Activated T-cell treated with anti-CD3 and anti-CD28 coated beads, Interleukin-2, amount 50 U/mL, for 24 hours (primary cell): ENCODE results near the gene CAMK2D.

Experiments
- DNase-seq: peaks from one replicate; pipeline ENCODE4 v3.0.0-alpha.2; 2020
- H3K27ac Mint-ChIP-seq: 2 replicates; pipeline ENCODE4 v1.8.0; 2020; ENCODE audit warnings: mild to moderate bottlenecking, mixed read lengths
- H3K27me3 Mint-ChIP-seq: 2 replicates; pipeline ENCODE4 v1.8.0; 2020; ENCODE audit warnings: mixed read lengths
- H3K36me3 Mint-ChIP-seq: 2 replicates; pipeline ENCODE4 v1.8.0; 2020; ENCODE audit warnings: low read depth, mixed read lengths
- H3K4me1 Mint-ChIP-seq: 2 replicates; pipeline ENCODE4 v1.8.0; 2020; ENCODE audit warnings: low read depth, mixed read lengths
- H3K4me3 Mint-ChIP-seq: 2 replicates; pipeline ENCODE4 v1.8.0; 2020; ENCODE audit warnings: mild to moderate bottlenecking, moderate library complexity, mixed read lengths
- H3K9me3 Mint-ChIP-seq: 2 replicates; pipeline ENCODE4 v1.8.0; 2020; ENCODE audit warnings: mixed read lengths

The CAMK2D gene

GRCh38 chr4:113638562-113638832, 123.0 kb downstream of the CAMK2D start:
- no peaks in the 10 kb centered on the region for H3K27me3 Mint-ChIP-seq
- H3K4me3 Mint-ChIP-seq = no peak overlapping the region
- H3K9me3 Mint-ChIP-seq = no peaks in the 10 kb centered on the region
- H3K27ac Mint-ChIP-seq = peak overlapping the region; percentile 30
- no peak for DNase-seq
- H3K36me3 Mint-ChIP-seq = peaks cover 50% of the 10 kb centered on the region
- peaks cover 68% of the 10 kb centered on the region for H3K4me1 Mint-ChIP-seq

- Mint-ChIP-seq H3K4me3 (no peak overlapping the region), H3K4me1 (peaks cover 66% of the 10 kb centered on the region), H3K27ac (peak overlapping the region; percentile 30), H3K9me3 (no peaks in the 10 kb centered on the region), H3K27me3 (no peaks in the 10 kb centered on the region), H3K36me3 (peaks cover 49% of the 10 kb centered on the region)
- DNase-seq = no peak
Observed at GRCh38 chr4:113637823-113638561, 123.5 kb downstream of the CAMK2D start.

- Mint-ChIP-seq H3K4me1 (peaks cover 65% of the 10 kb centered on the region), H3K9me3 (no peaks in the 10 kb centered on the region)
Observed at GRCh38 chr4:113637363-113637762, 124.2 kb downstream of the CAMK2D start.

GRCh38 chr4:113636877-113637276, 124.7 kb downstream of the CAMK2D start:
- Mint-ChIP-seq H3K9me3 (no peaks in the 10 kb centered on the region), H3K27me3 (no peaks in the 10 kb centered on the region), H3K4me3 (peak overlapping the region; percentile 30), H3K4me1 (peaks cover 62% of the 10 kb centered on the region), H3K27ac (peak overlapping the region; percentile 91), H3K36me3 (peaks cover 49% of the 10 kb centered on the region)
- DNase-seq = peak; percentile 35

More at GRCh38 chr4:113637363-113637762, 124.2 kb downstream of the CAMK2D start:
- H3K27ac Mint-ChIP-seq = peak overlapping the region; percentile 91
- no peak overlapping the region for H3K4me3 Mint-ChIP-seq
- no peak for DNase-seq
- H3K27me3 Mint-ChIP-seq = no peaks in the 10 kb centered on the region
- H3K36me3 Mint-ChIP-seq = peaks cover 50% of the 10 kb centered on the region

GRCh38 chr4:113636438-113636818, 125.1 kb downstream of the CAMK2D start:
- Mint-ChIP-seq H3K27me3 (no peaks in the 10 kb centered on the region), H3K4me1 (peaks cover 63% of the 10 kb centered on the region), H3K27ac (peak overlapping the region; percentile 91), H3K36me3 (peaks cover 52% of the 10 kb centered on the region), H3K9me3 (no peaks in the 10 kb centered on the region), H3K4me3 (peak overlapping the region; percentile 30)
- no peak for DNase-seq

GRCh38 chr4:113635739-113636437, 125.7 kb downstream of the CAMK2D start:
- Mint-ChIP-seq H3K27me3 (no peaks in the 10 kb centered on the region), H3K36me3 (peaks cover 54% of the 10 kb centered on the region), H3K9me3 (no peaks in the 10 kb centered on the region), H3K4me1 (peaks cover 65% of the 10 kb centered on the region), H3K27ac (peak overlapping the region; percentile 91), H3K4me3 (no peak overlapping the region)
- no peak for DNase-seq

GRCh38 chr4:113634081-113634969, 127.2 kb downstream of the CAMK2D start:
- H3K4me3 Mint-ChIP-seq = no peak overlapping the region
- peaks cover 53% of the 10 kb centered on the region for H3K36me3 Mint-ChIP-seq

GRCh38 chr4:113633467-113633866, 128.1 kb downstream of the CAMK2D start:
- Mint-ChIP-seq H3K27me3 (no peaks in the 10 kb centered on the region), H3K27ac (no peak overlapping the region), H3K4me1 (peaks cover 57% of the 10 kb centered on the region), H3K4me3 (no peak overlapping the region), H3K9me3 (no peaks in the 10 kb centered on the region), H3K36me3 (peaks cover 49% of the 10 kb centered on the region)
- DNase-seq = no peak

More at GRCh38 chr4:113634081-113634969, 127.2 kb downstream of the CAMK2D start:
- no peak overlapping the region for H3K27ac Mint-ChIP-seq
- no peak for DNase-seq
- H3K4me1 Mint-ChIP-seq = peaks cover 63% of the 10 kb centered on the region
- no peaks in the 10 kb centered on the region for H3K27me3 Mint-ChIP-seq
- no peaks in the 10 kb centered on the region for H3K9me3 Mint-ChIP-seq

GRCh38 chr4:113628711-113629110, 132.8 kb downstream of the CAMK2D start:
- DNase-seq = no peak
- peaks cover 60% of the 10 kb centered on the region for H3K36me3 Mint-ChIP-seq
- H3K9me3 Mint-ChIP-seq = no peaks in the 10 kb centered on the region
- H3K27ac Mint-ChIP-seq = no peak overlapping the region
- no peak overlapping the region for H3K4me3 Mint-ChIP-seq
- H3K4me1 Mint-ChIP-seq = peaks cover 56% of the 10 kb centered on the region
- H3K27me3 Mint-ChIP-seq = no peaks in the 10 kb centered on the region

GRCh38 chr4:113627321-113627720, 134.2 kb downstream of the CAMK2D start:
- H3K4me1 Mint-ChIP-seq = peaks cover 54% of the 10 kb centered on the region
- peak overlapping the region; percentile 24 for H3K27ac Mint-ChIP-seq
- DNase-seq = no peak
- peaks cover 58% of the 10 kb centered on the region for H3K36me3 Mint-ChIP-seq
- H3K27me3 Mint-ChIP-seq = no peaks in the 10 kb centered on the region
- no peak overlapping the region for H3K4me3 Mint-ChIP-seq
- H3K9me3 Mint-ChIP-seq = no peaks in the 10 kb centered on the region

- DNase-seq = no peak
- Mint-ChIP-seq H3K27ac (peak overlapping the region; percentile 50), H3K27me3 (no peaks in the 10 kb centered on the region), H3K4me3 (no peak overlapping the region), H3K4me1 (peaks cover 56% of the 10 kb centered on the region), H3K9me3 (no peaks in the 10 kb centered on the region), H3K36me3 (peaks cover 63% of the 10 kb centered on the region)
Observed at GRCh38 chr4:113625902-113626301, 135.6 kb downstream of the CAMK2D start.

- no peak overlapping the region for H3K27ac Mint-ChIP-seq
- peaks cover 40% of the 10 kb centered on the region for H3K4me1 Mint-ChIP-seq
- no peak for DNase-seq
- peaks cover 56% of the 10 kb centered on the region for H3K36me3 Mint-ChIP-seq
- H3K27me3 Mint-ChIP-seq = no peaks in the 10 kb centered on the region
- H3K4me3 Mint-ChIP-seq = no peak overlapping the region
- H3K9me3 Mint-ChIP-seq = no peaks in the 10 kb centered on the region
Observed at GRCh38 chr4:113623274-113623894, 138.2 kb downstream of the CAMK2D start.

- Mint-ChIP-seq H3K4me3 (no peak overlapping the region), H3K27me3 (no peaks in the 10 kb centered on the region), H3K9me3 (no peaks in the 10 kb centered on the region), H3K27ac (no peak overlapping the region), H3K4me1 (peaks cover 36% of the 10 kb centered on the region), H3K36me3 (peaks cover 54% of the 10 kb centered on the region)
- no peak for DNase-seq
Observed at GRCh38 chr4:113621633-113622032, 139.9 kb downstream of the CAMK2D start.

- Mint-ChIP-seq H3K4me1 (peaks cover 27% of the 10 kb centered on the region), H3K9me3 (no peaks in the 10 kb centered on the region), H3K27ac (no peak overlapping the region), H3K36me3 (peaks cover 46% of the 10 kb centered on the region), H3K4me3 (no peak overlapping the region), H3K27me3 (no peaks in the 10 kb centered on the region)
- no peak for DNase-seq
Observed at GRCh38 chr4:113620032-113620431, 141.5 kb downstream of the CAMK2D start.
